ENCODE results near the gene BEST2. TPM values are rescaled to one million over a fixed set of nuclear protein-coding genes. Genes with fewer than 3 reads are reported as not detected.
A peak's percentile ranks its signal among the peaks of the same experiment; 100 is the strongest.

BEST2 gene
- total RNA-seq, 1 donor from 2014 or later = not detected

- Mint-ChIP-seq H3K4me3 (ENCODE audit: unreplicated experiment) (peak overlapping the region; percentile 87), H3K27me3 (ENCODE audit: low read depth) (no peaks in the 10 kb centered on the region), H3K27ac (ENCODE audit: unreplicated experiment) (peak overlapping the region; percentile 98), H3K36me3 (ENCODE audit: low read depth) (no peaks in the 10 kb centered on the region), H3K9me3 (ENCODE audit: low read depth) (no peaks in the 10 kb centered on the region), H3K4me1 (ENCODE audit: low read depth) (peaks cover 43% of the 10 kb centered on the region)
- TF ChIP-seq CTCF (IDR thresholded peaks at IDR 0.05) = no peak
- no peak for DNase-seq (ENCODE audit: low spot score)
Observed at GRCh38 chr19:12778017-12778904, 26.7 kb downstream of the BEST2 start.

- peaks cover 38% of the 10 kb centered on the region for H3K4me1 Mint-ChIP-seq (ENCODE audit: low read depth)
- peak overlapping the region; percentile 98 for H3K27ac Mint-ChIP-seq (ENCODE audit: unreplicated experiment)
- no peak for DNase-seq (ENCODE audit: low spot score)
- H3K4me3 Mint-ChIP-seq (ENCODE audit: unreplicated experiment) = peak overlapping the region; percentile 87
- H3K27me3 Mint-ChIP-seq (ENCODE audit: low read depth) = no peaks in the 10 kb centered on the region
- no peak for TF ChIP-seq CTCF (IDR thresholded peaks at IDR 0.05)
- no peaks in the 10 kb centered on the region for H3K36me3 Mint-ChIP-seq (ENCODE audit: low read depth)
- H3K9me3 Mint-ChIP-seq (ENCODE audit: low read depth) = no peaks in the 10 kb centered on the region
Observed at GRCh38 chr19:12778905-12779161, 27.2 kb downstream of the BEST2 start.

- Mint-ChIP-seq H3K27me3 (ENCODE audit: low read depth) (no peaks in the 10 kb centered on the region), H3K27ac (ENCODE audit: unreplicated experiment) (peak overlapping the region; percentile 98), H3K4me3 (ENCODE audit: unreplicated experiment) (peak overlapping the region; percentile 87), H3K4me1 (ENCODE audit: low read depth) (peaks cover 37% of the 10 kb centered on the region), H3K36me3 (ENCODE audit: low read depth) (no peaks in the 10 kb centered on the region), H3K9me3 (ENCODE audit: low read depth) (no peaks in the 10 kb centered on the region)
- TF ChIP-seq CTCF (IDR thresholded peaks at IDR 0.05) = peak; percentile 38
- no peak for DNase-seq (ENCODE audit: low spot score)
Observed at GRCh38 chr19:12779162-12779993, 27.8 kb downstream of the BEST2 start.

- H3K27me3 Mint-ChIP-seq (ENCODE audit: low read depth) = no peaks in the 10 kb centered on the region
- H3K9me3 Mint-ChIP-seq (ENCODE audit: low read depth) = no peaks in the 10 kb centered on the region
- no peak for TF ChIP-seq CTCF (IDR thresholded peaks at IDR 0.05)
- H3K27ac Mint-ChIP-seq (ENCODE audit: unreplicated experiment) = peak overlapping the region; percentile 96
- H3K4me3 Mint-ChIP-seq (ENCODE audit: unreplicated experiment) = peak overlapping the region; percentile 67
- H3K4me1 Mint-ChIP-seq (ENCODE audit: low read depth) = peaks cover 41% of the 10 kb centered on the region
- no peaks in the 10 kb centered on the region for H3K36me3 Mint-ChIP-seq (ENCODE audit: low read depth)
- no peak for DNase-seq (ENCODE audit: low spot score)
Observed at GRCh38 chr19:12782174-12782423, 30.5 kb downstream of the BEST2 start.

- no peaks in the 10 kb centered on the region for H3K9me3 Mint-ChIP-seq (ENCODE audit: low read depth)
- H3K36me3 Mint-ChIP-seq (ENCODE audit: low read depth) = no peaks in the 10 kb centered on the region
- DNase-seq (ENCODE audit: low spot score) = no peak
- peaks cover 41% of the 10 kb centered on the region for H3K4me1 Mint-ChIP-seq (ENCODE audit: low read depth)
- no peaks in the 10 kb centered on the region for H3K27me3 Mint-ChIP-seq (ENCODE audit: low read depth)
- peak overlapping the region; percentile 67 for H3K4me3 Mint-ChIP-seq (ENCODE audit: unreplicated experiment)
- H3K27ac Mint-ChIP-seq (ENCODE audit: unreplicated experiment) = peak overlapping the region; percentile 96
- peak; percentile 43 for TF ChIP-seq CTCF (IDR thresholded peaks at IDR 0.05)
Observed at GRCh38 chr19:12782424-12783290, 31.1 kb downstream of the BEST2 start.

All from chondrocyte (in vitro differentiated cells).